A375 (cell line): ENCODE measurements around the gene HS6ST3. TPM values are rescaled to one million over a fixed set of nuclear protein-coding genes. Genes with fewer than 3 reads are reported as not detected.

Source experiments
- total RNA-seq: library from RNA; depleted of rRNA; stranded (reverse); fragments of >200 nt; shearing (Covaris generic); gene quantifications from 2 replicates; pipeline ENCODE4 v1.2.3, GENCODE V29; 2014; rRNA removed

HS6ST3 gene
- 0.15 and 0.16 TPM in 2 replicates for total RNA-seq

DNA sequence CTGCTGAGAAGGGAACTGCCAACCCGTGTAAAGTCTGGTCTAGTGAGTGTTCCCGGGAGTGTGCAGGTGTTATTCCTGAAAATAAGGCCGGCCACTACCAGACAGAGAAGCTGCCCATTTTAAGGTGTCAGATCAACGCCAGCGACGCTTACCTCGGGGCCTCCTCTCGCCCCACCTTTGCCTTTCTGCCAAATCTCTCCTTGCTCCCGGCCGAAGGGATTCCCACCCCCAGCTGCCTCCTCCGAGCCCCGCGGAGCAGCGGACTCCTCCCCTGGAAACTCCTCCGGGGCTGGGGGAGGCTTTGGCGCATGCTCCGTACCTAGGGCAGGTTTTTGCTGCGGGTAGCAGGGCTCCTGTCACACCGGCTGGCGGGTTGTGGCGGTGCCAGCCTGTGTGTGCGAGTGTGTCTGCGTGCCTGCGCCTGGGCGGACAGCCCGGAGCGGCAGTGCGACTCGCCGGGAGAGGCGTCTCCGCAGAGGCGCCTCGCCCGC, at the start of gene HS6ST3:
TSS of gene HS6ST3 (plus strand) at position 359 of the 491 bp plus-strand sequence.

DNA sequence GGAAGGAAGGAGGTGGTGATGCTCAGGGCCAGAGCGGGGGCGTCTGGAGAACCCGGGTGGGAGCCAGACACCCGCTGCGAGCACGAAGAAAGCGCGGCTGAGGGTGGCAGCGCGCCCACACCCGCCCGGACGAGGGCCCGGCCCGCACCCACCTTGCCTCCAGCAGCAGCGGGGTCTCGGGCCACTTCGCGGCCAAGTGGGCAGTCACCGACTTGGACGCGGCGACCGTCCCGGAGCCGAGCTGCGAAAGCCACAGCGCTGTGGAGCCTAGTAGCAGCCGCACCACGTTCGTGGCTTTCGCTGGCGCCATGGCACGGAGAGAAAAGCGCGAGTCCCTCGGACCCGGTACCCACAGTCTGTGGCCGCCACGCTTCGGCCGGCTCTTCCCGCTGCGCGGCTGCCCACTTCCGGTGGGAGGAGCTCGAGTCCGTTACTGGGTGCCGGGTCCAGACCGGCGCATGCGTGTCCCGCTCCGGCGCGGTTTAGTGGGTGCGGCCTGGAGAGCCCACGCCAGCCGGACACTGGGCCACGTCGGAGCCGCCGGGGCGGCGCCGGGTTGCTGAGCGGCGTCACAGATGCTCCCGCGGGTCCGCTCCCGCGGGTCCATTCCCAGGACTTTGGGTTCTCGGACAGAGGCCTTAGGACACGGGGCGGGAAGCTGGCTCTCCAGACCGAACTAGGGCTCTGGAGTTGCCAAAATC, 36.8 kb upstream of the HS6ST3 start, which contains the start of gene UGGT2:
TSS of gene UGGT2 (minus strand) at position 399 of the 701 bp plus-strand sequence. CDS start at position 310, 89 bp downstream.

Other genes starting within 250 kb of the HS6ST3 start
- gene UGGT2, start 36.7 kb upstream of the HS6ST3 start, total RNA-seq: 34.0 and 38.6 TPM in 2 replicates